HT-29 (cell line): ENCODE results near the gene NCDN. TPM values are rescaled to one million over a fixed set of nuclear protein-coding genes. Genes with fewer than 3 reads are reported as not detected.
"Not testable (repeated sequence)": the region's sequence is repeated elsewhere in the genome, so short reads cannot be mapped to it uniquely, and the experiment has no call there.

Experiments used
- DNase-seq: peaks from one replicate; pipeline ENCODE4 v3.0.0-alpha.2; 2015; ENCODE audit warnings: low spot score
- total RNA-seq: library from RNA; depleted of rRNA; stranded (reverse); fragments of >200 nt; shearing (Covaris generic); gene quantifications from 2 replicates; pipeline ENCODE4 v1.2.3, GENCODE V29; 2014

NCDN gene
- total RNA-seq, 1 experiment from 2014 or later = 50.9 TPM

DNA sequence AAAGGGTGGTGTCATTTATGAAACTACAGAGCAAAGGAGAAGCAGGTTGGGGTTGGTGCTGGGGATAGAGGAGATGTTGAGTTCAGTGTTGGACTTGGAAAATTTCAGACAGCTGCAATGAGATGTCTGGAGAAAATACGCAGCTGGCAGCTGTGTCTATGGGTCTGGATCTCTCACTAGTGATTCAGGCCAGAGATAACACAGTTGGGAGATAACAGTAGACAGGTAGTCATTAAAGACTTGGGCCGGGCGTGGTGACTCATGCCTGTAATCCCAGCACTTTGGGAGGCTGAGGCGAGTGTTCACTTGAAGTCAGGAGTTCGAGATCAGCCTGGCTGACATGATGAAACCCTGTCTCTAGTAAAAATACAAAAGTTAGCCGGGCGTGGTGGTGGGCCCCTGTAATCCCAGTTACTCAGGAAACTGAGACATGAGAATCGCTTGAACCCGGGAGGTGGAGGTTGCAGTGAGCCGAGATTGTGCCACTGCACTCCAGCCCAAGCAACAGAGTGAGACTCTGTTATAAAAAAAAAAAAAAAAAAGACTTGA, 13.1 kb downstream of the NCDN start:
- DNase-seq = no peak

DNA sequence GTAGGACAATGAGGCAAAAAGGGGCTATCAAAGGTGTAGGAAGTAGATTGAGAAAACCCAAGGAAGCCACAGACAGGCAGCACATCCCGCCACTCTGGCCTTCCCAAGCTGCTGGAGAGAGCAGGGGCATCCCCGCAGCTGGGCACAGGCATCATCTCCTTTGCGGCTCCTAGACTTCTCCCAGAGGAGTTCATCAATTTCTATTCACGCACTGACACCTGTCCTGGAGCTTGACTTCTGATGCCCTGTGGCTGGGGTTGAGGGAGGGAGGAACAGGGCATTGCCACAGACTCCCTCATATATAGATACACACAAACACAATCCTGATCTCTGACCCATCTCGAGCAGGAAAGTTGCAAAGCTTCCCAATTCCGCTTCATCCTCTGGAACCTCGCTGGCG, 13.7 kb downstream of the NCDN start:
- DNase-seq = no peak

DNA sequence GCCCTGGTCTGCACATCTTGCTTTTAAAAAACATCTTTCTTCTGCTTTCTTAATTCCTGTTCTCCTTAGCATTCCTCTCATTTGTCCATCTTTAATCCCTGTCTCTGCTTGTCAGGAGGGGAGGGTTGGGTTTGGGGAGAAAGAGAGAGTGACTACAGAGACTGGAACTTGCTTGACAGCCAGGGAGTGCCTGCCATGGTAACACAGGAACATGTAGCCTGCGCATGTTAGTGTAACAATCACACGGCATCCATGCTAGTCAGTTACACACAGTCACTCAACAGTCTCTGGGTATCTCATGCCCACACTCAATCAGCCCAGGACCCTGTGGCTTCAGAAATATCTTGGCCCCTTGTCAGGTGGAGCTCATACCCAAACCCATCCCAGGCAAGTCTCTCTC, 14.7 kb downstream of the NCDN start:
- DNase-seq = no peak

DNA sequence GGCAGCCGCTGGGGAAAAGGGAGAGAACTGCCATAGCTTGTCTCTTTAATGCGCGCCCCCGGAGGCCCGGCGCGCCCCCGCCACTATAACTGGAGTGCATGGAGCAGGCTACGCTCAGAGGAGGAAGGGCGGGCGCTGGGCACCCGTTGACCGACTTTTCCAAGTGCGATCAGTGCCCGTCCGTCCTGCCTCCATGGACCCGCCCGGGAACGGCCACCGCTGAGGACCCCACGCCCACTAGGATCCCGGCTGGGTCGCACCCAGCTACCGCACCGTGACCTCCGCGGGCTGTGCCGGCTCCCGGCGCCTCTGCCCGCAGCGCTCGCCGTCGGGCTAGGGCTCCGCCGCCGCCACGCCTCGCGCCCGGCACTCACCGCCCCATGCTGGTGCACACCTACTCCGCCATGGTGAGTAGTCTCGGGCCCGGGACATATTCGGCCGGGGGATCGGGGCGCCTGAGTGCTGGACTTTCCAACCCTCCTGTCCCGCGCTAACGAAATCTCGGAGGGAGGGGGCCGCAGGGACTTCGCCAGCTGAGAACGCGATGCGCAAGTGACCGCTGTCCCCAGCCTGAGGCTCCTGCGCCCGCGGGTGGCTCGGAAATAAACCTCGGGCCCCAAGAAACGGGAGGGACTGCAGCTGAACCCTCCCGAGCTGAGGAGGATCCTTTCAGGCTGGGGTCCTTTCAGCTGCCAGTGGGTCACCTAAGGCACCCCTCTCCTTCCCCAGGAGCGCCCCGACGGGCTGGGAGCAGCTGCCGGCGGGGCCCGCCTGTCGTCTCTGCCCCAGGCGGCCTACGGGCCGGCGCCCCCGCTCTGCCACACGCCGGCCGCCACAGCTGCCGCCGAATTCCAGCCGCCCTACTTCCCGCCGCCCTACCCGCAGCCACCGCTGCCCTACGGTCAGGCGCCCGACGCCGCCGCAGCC, 15.9 kb downstream of the NCDN start, which contains the start of gene TFAP2E:
Gene TFAP2E (plus strand): TSS at position 117 of the 927 bp plus-strand sequence. CDS start 264 bp downstream, at position 381.
- peak; percentile 53 for DNase-seq

- DNase-seq = no peak
Observed at GRCh38 chr1:35574125-35574654, 16.6 kb downstream of the NCDN start.

- DNase-seq = peak; percentile 67
Observed at GRCh38 chr1:35574655-35575415, 17.2 kb downstream of the NCDN start.

- DNase-seq = no peak
Observed at GRCh38 chr1:35575416-35575958, 17.9 kb downstream of the NCDN start.

- DNase-seq = no peak
Observed at GRCh38 chr1:35576061-35576765, 18.6 kb downstream of the NCDN start.

DNA sequence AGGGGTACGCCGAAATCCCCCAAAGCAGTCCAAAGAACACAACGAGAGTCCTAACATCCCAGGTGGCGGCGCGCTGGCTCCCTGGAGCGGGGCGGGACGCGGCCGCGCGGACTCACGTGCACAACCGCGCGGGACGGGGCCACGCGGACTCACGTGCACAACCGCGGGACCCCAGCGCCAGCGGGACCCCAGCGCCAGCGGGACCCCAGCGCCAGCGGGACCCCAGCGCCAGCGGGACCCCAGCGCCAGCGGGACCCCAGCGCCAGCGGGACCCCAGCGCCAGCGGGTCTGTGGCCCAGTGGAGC, 19.1 kb downstream of the NCDN start:
- DNase-seq = not testable (repeated sequence)

GRCh38 chr1:35577071-35577998, 19.7 kb downstream of the NCDN start:
- no peak for DNase-seq

GRCh38 chr1:35580949-35581388, 23.4 kb downstream of the NCDN start:
- no peak for DNase-seq

GRCh38 chr1:35581621-35582020, 24.0 kb downstream of the NCDN start:
- not testable (repeated sequence) for DNase-seq

DNA sequence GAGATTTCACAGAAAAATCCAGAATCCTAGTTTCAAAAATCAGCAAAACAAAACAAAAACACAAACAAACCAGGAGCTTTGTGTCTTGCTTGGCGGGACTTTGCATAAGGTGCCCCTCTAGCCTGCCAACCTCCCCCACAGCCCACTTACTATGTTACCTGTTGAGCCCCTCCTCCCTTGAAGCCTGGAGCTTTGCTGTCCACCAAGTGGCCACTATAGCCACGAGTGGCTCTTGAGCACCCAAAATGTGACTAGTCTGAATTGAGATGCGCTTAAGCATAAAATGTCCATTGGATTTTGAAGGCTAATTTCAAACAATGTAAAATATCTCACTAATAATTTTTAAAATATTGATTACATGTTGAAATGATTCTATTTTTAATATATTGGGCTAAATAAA, 27.7 kb downstream of the NCDN start:
- DNase-seq = no peak

GRCh38 chr1:35585805-35586204, 28.2 kb downstream of the NCDN start:
- not testable (repeated sequence) for DNase-seq

DNA sequence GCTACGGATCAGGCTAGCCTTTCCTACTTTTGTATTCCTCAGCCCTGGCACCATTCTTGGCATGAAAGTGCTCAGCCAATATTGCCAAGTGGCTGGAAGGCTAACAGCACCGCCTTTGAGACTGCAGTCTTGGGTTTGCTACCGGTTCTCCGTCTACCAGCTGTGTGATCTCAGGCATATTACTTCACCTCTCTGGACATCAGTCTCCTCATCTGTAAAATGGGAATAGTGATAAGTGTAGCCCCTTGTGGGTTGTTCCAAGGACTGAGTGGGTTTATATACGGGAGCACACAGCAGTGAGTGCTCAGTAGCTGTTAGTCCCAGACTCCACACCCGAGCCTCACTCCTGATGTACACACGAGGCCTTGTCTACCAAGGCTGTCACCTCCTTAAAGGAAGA, 29.2 kb downstream of the NCDN start:
- DNase-seq = no peak

DNA sequence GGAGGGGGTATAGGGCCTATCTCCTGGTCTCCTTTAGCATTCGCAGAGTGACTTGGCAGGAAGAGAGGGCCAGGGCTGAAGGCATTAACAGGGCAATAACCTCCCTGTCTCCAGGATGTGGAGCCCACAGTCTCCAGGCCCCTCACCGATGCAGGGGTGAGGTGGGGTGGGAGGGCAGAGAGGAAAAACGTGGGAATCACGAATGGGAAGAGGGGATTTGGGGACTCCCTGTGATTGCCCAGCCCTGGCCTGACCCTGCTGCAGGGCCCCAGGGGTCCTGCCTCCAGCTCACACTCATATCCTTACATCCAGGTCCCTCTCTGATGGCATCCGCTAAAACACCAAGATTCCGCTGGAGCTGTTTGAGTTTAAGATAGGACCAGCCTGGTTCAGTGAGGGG, 30.1 kb downstream of the NCDN start:
- DNase-seq = no peak

DNA sequence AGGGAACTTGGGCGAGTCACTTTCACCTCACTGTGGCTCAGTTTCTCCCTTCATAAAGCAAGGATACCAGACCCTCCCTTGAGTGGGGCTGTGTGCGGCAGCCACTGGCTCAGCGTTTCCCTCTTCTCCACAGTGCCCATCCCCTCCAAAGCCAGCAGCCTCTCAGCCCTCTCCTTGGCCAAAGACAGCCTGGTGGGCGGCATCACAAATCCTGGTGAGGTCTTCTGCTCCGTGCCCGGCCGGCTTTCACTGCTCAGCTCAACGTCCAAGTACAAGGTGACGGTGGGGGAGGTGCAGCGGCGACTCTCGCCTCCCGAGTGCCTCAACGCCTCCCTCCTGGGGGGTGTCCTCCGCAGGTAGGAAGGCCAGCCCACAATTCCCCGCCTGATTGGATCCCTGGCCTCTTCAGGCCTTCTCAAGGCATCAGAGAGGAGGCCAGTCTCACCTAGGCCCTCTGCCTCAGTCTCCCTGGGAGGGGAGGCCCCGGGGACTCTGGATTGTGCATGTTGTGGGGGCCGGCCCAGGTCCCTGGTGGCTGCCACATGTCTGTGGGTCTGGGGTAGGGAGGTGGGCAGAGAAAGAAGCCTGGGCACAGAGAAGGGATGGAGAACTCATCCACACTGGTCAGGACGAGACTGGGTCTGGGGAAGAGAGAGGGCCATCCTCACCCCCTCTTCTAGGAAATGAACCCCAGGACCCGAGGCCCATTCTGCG, 30.8 kb downstream of the NCDN start:
- no peak for DNase-seq

GRCh38 chr1:35589516-35590427, 32.2 kb downstream of the NCDN start:
- no peak for DNase-seq
